GM19035 (cell line): ENCODE data around the gene MGLL.
"Not testable (repeated sequence)": the region's sequence is repeated elsewhere in the genome, so short reads cannot be mapped to it uniquely, and the experiment has no call there.

Experiments used
- ATAC-seq: cut with Tn5 transposase; IDR thresholded peaks from one replicate; pipeline ENCODE4 v1.9.1; 2021; ENCODE audit not compliant: unreplicated experiment

Gene MGLL

DNA sequence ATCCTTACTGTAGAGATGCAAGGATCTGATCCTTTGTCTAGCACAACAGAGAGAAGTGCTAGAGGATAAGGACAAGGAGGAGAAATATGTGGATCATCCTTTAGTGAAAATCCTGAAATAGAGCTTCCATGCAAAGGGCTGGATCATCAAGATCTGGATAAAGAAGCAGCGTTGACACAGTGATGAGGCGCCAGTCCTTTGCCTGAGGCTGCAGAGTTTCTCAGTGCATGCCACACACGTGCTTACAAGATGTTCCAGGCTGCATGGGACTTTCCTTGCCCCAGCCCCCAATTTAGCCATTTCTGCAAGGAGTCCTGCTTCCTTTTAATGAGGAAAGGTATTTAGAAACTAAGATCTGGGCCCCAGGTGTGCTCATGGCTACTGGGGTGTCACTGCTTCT is 156.7 kb downstream of the MGLL start:
- no peak for ATAC-seq

DNA sequence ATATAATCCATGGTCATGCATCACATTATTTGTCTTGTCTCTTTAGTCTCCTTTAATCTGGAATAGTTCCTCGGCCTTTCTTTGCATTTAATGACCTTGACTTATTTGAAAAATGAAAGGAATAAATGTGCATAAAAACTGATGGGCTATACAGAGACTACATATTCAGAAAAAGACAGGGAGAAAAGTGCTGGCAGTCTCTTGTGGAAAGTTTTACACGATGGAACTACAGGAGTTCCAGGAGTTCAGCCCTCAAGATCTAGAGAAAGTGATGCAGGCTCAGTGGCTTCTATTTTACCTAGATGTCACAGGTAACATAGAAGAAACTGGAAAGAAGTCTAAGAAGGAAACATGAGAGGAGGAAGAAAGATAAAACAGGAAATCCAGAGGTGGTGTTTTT is 157.2 kb downstream of the MGLL start:
- ATAC-seq, result no peak

DNA sequence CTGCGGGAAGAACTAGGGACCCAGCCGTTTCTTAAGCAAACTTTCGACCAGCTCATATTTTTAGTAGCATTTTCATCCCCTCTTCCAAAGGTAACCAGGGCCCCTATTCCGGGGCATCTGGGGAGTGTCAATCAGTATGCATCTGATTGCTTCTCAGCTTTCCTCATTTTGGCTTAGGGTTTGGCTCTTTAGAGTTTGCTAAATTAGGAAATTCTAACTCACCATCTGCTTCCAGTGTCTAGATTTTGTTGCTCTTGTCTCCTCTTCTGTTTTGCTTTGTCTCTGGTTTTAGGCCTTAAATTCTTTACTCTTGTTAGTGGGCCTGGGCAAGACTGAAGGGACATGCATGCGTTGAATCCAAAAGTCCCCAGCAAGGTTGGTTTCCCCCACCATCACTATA is 159.2 kb downstream of the MGLL start:
- ATAC-seq, result no peak

DNA sequence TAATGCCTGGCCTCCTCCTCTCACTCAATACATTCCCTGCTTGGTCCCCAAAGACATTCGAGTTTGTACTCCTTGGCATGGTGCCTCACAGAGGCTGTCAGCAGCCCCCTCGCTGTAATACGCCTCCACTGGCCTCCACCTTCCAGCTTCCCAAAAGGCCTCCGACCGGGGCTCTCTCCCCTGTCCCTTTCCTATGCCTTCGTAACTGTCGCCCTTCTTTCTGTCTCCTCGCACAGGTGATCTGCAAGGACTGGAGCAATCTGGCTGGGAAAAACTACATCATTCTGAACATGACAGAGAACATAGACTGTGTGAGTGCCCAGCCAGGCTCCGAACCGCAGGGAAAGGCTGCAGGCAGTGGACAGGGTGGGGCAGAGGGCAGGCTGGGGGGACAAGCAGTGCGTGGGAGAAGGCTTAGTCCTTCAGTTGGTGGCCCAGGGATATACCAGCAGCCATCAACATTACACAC is 160.3 kb downstream of the MGLL start:
- no peak for ATAC-seq

DNA sequence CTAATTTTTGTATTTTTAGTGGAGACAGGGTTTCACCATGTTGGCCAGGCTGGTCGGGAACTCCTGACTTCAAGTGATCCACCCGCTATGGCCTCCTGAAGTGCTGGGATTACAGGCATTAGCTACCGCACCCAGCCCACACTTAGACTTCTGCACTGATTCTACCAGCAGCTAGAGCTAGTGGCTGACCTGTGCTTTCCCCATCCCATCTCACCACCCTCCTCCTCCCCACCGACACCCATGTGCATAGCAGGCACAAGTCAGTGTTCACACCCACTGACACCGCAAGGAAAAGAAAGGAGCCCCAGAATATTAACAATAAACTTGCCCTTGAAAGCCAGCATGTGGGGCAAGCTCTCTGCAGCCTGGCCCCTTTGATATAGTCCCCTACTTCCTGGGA is 160.7 kb downstream of the MGLL start:
- ATAC-seq, result no peak

DNA sequence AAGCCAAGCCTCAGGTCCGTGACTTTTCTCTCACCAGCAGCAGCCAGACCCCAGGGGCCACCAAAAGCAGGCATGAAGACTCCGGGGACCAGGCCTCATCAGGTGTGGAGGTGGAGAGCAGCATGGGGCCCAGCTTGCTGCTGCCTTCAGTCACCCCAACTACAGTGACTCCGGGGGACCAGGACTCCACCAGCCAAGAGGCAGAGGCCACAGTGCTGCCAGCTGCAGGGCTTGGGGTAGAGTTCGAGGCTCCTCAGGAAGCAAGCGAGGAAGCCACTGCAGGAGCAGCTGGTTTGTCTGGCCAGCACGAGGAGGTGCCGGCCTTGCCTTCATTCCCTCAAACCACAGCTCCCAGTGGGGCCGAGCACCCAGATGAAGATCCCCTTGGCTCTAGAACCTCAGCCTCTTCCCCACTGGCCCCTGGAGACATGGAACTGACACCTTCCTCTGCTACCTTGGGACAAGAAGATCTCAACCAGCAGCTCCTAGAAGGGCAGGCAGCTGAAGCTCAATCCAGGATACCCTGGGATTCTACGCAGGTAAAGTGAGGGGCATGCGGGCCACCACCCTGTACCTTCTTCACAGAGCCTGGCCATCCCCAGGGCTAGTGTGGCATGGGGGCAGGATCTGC is 161.6 kb downstream of the MGLL start:
- no peak for ATAC-seq

DNA sequence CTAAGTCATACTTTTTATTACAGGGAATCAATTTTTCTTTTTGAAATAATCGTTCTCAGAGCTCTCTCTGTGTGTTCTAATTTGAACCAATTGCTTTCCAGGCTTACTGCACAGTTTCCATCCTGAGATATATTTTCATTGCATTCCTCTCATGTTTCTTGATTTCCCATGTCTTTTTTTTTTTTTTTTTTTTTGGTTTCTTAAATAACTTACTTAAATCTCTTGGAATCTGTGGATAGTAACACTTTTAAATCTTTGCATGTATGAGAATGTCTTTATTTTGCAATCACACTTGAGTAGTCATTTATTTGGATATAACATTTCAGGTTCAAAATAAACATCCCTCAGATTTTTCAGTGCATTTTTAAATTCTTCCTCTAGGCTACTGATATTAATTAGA is 164.1 kb downstream of the MGLL start:
- ATAC-seq, result no peak

DNA sequence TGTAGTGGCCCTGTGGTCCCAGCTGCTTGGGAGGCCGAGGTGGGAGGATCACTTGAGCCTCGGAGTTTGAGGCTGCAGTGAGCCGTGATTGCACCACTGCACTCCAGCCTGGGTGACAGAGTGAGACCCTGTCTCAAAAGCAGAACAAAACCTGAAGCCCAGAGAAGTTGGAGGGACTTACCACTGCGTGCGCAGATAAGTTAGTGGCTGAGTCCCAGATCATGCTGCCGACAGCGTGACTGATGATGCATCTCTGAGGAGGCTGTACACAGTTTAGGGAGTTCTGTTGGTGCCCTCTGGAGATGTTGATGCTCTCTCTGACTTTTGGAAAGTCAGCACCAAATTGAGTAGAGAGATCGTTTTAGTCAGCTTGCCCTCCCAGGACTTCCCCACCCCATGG is 165.4 kb downstream of the MGLL start:
- ATAC-seq, result no peak

DNA sequence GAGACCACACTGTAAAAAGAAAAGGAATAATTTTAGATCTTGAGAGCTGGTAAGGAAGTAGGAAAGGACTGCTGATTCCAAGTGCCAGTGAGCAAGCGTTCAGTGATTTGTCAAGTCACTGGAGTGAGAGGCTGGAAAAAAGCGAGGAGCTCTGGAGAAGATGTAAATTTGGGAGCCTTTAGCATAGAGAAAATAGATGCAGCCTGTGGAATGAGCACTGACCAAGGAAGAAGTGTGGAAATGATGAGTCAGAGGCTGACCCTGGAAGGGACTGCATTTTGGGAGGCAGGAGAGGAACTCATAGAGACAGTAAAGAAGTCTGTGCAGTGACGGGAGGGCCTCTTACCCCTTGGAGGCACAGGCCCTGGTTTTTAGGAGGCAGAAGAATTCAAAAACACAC is 166.7 kb downstream of the MGLL start:
- no peak for ATAC-seq

DNA sequence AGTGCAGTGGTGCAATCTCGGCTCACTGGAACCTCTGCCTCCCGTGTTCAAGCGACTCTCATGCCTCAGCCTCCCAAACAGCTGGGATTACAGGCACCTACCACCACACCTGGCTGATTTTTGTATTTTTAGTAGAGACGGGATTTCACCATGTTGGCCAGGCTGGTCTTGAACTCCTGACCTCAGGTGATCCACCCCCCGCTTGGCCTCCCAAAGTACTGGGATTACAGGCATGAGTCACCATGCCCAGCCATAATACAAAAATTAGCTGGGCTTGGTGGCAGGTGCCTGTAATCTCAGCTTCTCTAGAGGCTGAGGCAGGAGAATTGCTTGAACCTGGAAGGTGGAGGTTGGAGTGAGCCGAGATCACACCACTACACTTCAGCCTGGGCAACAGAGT is 167.3 kb downstream of the MGLL start:
- not testable (repeated sequence) for ATAC-seq

DNA sequence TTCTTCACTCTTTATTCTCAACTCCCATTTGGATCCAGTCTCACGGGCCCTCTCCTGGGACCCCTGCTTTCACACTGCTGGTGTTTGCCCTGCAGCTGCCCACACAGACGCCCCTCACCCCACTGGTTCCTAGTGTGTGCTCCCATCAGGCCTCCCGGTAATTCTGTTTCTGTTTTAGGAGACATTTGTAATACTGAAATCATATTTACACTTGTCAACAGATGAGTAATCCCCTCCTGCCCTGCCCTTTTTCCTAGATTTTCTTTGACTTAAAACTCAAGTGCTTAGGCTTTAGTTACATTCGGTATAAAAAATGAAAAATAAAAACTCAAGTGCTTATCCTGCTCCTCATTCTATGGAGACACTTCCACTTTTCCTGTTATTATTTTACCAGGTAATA is 167.9 kb downstream of the MGLL start:
- ATAC-seq, result no peak

DNA sequence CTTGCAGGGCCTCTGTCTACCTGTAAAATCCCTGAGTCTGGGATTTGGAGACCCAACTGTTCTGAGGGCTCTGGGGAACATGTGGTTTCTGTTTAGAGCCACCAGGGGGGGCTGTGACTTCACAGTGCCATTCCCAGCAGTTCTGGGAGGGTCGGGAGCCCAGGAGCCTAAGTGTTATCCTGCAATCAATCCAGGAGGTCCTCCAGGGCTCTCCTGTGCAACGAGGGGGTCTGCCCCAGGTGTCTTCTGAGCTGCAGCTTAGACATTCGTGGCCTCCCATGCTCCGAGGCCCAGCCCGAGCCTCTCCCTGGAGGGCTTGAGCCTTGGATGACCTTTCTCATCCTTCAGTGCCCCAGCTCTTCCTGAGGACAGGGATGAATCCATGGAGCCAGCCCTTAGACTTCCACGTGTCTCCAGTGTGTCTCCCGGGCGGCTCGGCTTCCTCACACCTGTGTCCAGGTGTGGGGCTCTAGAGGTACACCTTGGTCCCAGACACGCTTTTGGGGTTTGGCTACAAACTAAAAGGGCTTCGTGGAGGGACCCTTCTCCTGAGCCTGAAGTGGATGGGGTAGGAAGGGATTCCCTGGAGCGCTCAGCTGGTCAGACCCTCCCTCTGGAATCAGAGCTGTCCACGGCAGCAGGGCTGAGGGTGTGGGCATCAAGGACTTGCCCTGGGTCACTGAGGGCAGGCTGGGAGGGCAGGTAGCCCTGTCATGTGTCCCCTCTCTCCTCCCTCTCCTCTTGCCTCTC is 169.9 kb downstream of the MGLL start:
- ATAC-seq, result no peak

DNA sequence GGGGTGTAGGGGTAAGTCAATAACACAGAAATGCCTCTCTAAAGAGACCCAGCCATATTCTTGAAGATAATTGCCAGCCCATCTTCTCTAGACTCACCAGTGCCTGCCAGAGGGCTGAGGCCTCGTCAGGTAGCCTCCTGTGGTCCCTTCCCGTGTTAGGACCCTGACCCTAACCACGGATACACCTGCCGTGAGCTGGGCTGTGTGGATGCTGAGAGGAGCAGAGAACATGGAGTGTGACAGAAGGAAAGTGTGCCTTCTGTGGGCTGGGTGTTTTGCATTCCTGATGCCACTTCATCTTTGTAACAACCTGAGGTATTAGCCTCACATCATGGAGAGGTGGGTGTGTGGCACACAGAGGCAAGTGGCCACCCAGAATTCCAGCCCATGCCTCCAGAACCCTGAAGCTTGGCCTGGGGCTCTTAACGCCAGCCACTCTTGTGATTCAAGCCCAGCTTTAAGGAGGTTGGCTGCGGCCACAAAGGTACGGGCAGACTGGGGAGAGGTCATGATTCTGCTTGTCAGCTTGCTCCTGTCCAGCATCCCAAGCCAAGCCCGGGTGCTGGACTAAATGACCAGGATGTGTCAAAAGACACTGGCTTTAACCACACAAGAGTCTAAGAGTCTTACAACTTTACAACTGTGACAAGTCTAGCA is 170.7 kb downstream of the MGLL start:
- ATAC-seq, result no peak

DNA sequence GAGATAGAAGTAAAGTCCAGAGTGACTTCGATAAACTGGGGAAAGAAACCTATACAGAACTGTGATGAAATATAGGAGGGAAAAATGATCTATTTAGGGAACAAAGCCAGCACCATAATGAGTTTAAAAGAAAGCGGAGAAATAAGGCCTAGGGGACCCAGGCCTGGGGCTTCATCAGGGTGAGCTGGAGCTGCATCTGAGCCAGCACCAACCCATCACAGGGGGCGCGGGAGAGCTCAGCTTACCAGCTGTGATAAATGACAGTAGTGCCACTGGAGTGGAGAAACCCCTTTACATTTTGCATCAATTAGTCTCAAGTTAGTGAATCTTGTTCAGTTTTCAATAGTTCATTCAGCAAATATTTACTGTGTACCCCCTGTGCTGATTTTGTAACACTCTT is 172.1 kb downstream of the MGLL start:
- ATAC-seq, result no peak

DNA sequence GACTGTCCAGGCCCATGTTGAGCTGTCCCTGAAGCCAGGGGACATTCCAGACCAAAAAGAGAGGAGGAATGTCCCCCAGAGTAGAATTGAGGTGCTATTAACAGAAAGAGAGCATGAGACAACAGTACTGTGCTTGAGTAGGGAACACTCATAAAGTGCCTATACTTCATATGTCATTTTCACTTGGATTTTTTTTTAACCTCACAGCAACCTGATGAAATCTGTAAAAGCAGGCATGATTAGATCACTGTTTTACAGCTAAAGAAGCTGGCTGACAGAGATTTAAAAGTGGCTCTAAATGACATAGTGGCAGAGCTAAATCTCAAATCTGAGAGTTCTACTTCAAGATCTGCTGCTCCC is 174.5 kb downstream of the MGLL start:
- no peak for ATAC-seq

DNA sequence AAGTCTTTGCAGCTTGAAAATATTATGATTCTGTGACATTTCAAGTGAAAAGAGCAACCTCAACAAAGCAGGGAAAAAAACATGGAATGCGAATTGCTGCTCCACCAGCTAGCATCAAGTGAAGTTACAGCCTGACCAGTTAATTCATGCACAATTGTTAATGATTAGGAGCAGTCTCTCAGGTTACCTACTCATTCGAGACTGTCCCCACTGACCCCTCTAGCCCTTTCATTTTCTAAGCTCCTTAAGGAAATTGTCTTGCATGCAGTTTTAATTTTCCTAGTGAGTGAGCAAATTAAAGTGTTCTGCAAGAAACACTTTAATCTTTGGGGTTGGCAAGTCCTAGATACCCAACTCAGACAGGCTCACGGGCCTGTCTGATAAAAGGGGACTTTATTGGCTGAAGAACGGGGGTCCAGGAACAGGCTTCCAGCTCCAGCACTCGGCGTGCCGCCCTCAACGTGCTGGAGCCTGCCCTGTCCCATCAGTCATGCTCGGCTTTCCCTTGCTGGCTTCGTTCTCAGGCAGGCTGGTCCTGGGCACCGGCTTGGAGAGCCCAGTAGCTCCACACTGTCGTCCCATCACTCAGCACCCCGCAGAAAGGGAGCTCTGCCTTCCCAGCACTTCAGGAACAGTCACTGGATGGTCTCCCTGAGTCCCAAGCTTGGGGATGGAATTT is 175.0 kb downstream of the MGLL start:
- no peak for ATAC-seq

DNA sequence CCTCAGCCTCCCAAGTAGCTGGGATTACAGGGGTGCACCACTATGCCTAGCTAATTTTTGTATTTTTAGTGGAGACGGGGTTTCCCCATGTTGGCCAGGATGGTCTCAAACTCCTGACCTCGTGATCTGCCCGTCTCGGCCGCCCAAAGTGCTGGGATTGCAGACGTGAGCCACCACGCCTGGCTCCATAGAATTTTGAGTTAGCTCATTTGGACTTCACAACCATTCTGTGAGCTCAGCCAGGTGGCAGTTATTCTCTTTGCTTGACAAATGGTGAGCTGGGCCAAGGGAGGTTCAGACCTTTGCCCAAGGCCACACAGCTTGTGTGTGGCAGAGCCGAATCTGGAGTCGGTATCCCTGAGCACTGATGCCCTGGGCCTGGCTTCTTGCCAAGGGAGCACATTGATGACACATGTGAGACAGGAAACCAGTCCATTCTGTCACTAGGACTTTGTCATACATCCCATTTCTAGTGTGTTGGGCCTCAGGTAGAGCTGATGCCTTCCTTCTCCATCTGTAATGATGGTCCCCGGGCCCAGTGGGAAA is 175.7 kb downstream of the MGLL start:
- no peak for ATAC-seq

DNA sequence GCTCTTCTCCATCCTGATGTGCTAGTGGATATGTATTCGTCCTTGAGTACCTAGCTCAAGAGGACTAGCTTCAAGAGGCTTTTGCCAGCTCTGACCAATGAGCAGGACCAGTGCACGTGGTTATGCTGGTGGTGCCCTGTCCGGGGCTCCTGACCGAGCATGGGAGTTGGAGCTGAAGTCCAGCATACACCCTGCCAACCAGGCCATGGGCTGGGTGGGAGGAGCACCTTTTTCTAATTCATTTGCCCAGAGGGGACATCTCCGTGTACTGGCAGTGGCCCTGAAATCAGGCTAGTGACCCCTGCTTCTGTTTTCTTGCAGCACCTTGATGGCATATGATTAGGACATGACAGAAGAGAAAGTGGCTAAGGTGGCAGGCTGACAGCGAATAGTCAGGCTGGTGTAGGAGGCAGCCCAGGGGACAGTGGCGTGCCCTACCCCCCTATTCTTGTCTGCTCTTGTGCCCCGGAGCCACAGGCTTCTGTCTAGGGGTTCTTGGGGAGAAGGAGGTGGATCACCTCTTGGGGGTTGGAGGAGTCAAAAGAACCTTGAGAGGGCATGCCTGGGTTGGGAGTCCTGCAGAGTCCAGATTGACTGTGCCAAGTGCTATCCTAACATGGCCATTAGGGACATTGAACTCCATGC is 176.8 kb downstream of the MGLL start:
- no peak for ATAC-seq

DNA sequence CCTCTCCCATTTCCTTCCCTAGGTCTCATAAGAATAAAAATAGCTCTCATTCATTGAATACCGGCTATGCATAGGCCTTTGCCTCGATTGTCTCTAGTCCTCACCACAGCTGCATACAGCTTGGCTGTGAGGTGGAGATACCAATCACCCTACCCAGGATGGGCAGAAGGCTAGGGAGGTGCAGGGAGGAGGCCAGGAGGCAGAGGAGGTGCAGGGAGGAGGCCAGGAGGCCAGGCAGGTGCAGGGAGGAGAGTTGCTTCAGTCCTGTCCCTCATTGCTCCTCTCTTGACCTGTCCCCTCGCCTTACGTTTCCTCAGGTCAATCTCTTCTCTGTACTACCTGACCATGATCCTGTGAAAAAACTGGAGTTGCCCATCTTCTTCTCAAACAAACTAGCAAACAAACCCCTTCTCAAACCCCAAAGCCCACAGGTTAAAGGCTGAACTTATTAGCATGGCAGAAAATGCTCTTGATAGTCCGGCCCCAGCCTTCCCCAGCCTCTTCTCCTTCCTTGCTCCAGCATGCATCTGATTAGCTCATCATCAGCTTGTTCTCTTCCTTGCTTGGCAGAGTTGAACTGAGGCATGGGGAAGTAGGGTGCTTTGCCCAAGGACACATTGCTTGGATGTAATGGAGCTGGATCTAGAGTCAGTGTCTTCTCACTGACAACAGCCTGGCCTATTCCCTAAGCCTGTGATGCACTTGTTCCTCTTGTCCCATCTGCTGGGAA is 177.5 kb downstream of the MGLL start:
- ATAC-seq, result no peak

DNA sequence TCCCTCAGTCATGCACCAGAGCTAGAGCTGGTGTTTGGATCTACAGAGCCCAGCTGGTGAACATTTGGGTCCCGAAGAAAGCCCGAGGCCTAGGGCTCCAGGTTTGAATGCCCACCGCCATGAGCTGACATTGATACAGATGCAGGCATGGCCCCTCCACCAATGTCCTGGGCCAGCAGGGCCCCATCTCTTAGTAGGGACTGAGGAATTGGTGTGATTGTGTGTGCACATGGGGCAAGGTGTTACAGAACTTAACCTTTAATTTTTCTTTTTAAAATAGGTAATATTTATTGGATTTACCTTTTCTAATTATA is 182.3 kb downstream of the MGLL start:
- no peak for ATAC-seq
